Muscle layer of duodenum (tissue), 2 donors: Measurements from ENCODE around the gene RREB1.

Experiments used
- H3K27ac ChIP-seq: one replicate; pipeline ENCODE4 v1.7.0; 2013; ENCODE audit warnings: mild to moderate bottlenecking, low read length
- H3K27me3 ChIP-seq: one replicate; pipeline ENCODE4 v1.7.0; 2013; ENCODE audit warnings: low read depth, mild to moderate bottlenecking, control low read depth, low read length
- H3K36me3 ChIP-seq, 2 donors: one replicate each; pipeline ENCODE4 v1.7.0; 2013; ENCODE audit warnings: low read length in 2 of 2, control low read depth in 1 of 2, mild to moderate bottlenecking in 1 of 2; ENCODE audit not compliant: insufficient read depth in 2 of 2, control insufficient read depth in 1 of 2
- H3K4me1 ChIP-seq, 2 donors: one replicate each; pipeline ENCODE4 v1.7.0; 2013; ENCODE audit warnings: low read length in 2 of 2, mild to moderate bottlenecking in 2 of 2, control low read depth in 1 of 2, moderate library complexity in 1 of 2; ENCODE audit not compliant: insufficient read depth in 2 of 2, control insufficient read depth in 1 of 2
- H3K4me3 ChIP-seq, 2 donors: one replicate each; pipeline ENCODE4 v1.7.0; 2013; ENCODE audit warnings: low read length in 2 of 2, low read depth in 1 of 2, mild to moderate bottlenecking in 1 of 2
- H3K9me3 ChIP-seq, 2 donors: one replicate each; pipeline ENCODE4 v1.7.0; 2013; ENCODE audit warnings: low read length in 2 of 2, control low read depth in 1 of 2, mild to moderate bottlenecking in 1 of 2; ENCODE audit not compliant: control insufficient read depth in 1 of 2
- donor health status: healthy.

The RREB1 gene

GRCh38 chr6:7201444-7201731 lies 93.6 kb downstream of the RREB1 start:
- H3K27ac ChIP-seq, result no peak overlapping the region
- peaks cover 27 to 30% of the 10 kb centered on the region in 2 donors for H3K36me3 ChIP-seq
- no peak overlapping the region for H3K4me3 ChIP-seq
- no peaks in the 10 kb centered on the region for H3K27me3 ChIP-seq
- H3K4me1 ChIP-seq, result peaks cover 0 to 3% of the 10 kb centered on the region in 2 donors
- no peaks in the 10 kb centered on the region for H3K9me3 ChIP-seq

- no peaks in the 10 kb centered on the region for H3K9me3 ChIP-seq
- no peak overlapping the region for H3K27ac ChIP-seq
- H3K4me1 ChIP-seq, result peaks cover 0 to 3% of the 10 kb centered on the region in 2 donors
- no peak overlapping the region for H3K4me3 ChIP-seq
- H3K36me3 ChIP-seq, result peaks cover 27 to 30% of the 10 kb centered on the region in 2 donors
- H3K27me3 ChIP-seq, result no peaks in the 10 kb centered on the region
Observed at GRCh38 chr6:7201732-7202541, 94.2 kb downstream of the RREB1 start.

DNA sequence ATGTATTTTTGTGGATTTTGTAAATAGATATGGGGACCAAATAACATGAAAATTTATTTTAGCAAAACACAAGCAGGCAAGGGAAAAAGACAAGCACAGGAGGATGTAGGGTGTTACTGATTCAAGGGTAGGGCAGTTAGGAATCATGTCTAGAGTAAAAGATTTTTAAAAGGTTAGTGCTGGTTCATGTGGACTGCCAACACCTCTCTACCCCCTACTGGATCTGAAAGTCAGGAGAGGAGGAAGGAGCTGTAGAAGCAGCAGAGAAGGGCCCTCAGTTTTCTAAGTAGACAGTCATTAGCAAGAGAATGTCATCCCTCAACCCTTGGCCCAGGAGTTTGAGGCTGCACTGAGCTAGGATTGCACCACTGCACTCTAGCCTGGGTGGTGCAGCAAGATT lies 95.2 kb downstream of the RREB1 start:
- Histone ChIP-seq H3K27ac (peak overlapping the region; percentile 10), H3K4me3 (no peak overlapping the region), H3K36me3 (peaks cover 26 to 30% of the 10 kb centered on the region in 2 donors), H3K9me3 (no peaks in the 10 kb centered on the region), H3K27me3 (no peaks in the 10 kb centered on the region), H3K4me1 (peaks cover 0 to 3% of the 10 kb centered on the region in 2 donors)

GRCh38 chr6:7203939-7204338 lies 96.2 kb downstream of the RREB1 start:
- Histone ChIP-seq H3K27ac (no peak overlapping the region), H3K27me3 (no peaks in the 10 kb centered on the region), H3K4me3 (no peak overlapping the region), H3K4me1 (peaks cover 0 to 3% of the 10 kb centered on the region in 2 donors), H3K36me3 (peaks cover 21 to 30% of the 10 kb centered on the region in 2 donors), H3K9me3 (no peaks in the 10 kb centered on the region)

- H3K9me3 ChIP-seq, result no peaks in the 10 kb centered on the region
- H3K27ac ChIP-seq, result no peak overlapping the region
- no peaks in the 10 kb centered on the region for H3K27me3 ChIP-seq
- peaks cover 0 to 3% of the 10 kb centered on the region in 2 donors for H3K4me1 ChIP-seq
- no peak overlapping the region for H3K4me3 ChIP-seq
- H3K36me3 ChIP-seq, result peaks cover 25 to 31% of the 10 kb centered on the region in 2 donors
Observed at GRCh38 chr6:7204726-7205125, 97.0 kb downstream of the RREB1 start.

DNA sequence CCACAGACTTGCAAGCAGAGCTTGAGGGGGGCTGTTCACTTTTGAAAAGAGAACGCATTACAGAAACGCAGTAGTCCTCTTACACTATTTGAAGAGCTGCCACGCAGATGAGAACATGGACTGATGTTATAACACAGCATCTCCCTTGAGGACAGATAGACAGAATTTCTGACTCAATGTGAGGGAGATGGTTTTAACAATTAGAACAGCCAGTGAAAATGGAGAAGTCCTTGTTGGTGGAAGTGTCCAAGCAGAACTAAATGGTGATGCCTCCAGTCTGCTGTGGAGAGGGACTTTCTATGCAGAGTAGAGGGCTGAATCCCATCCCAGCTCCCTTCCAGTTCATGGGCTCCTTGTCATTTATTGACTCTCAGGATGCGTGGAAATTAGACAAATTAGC lies 100.0 kb downstream of the RREB1 start:
- Histone ChIP-seq H3K4me3 (no peak overlapping the region), H3K9me3 (no peaks in the 10 kb centered on the region), H3K4me1 (no peaks in the 10 kb centered on the region), H3K36me3 (peaks cover 37 to 47% of the 10 kb centered on the region in 2 donors), H3K27ac (no peak overlapping the region), H3K27me3 (no peaks in the 10 kb centered on the region)

- Histone ChIP-seq H3K4me3 (no peak overlapping the region), H3K27me3 (no peaks in the 10 kb centered on the region), H3K9me3 (no peaks in the 10 kb centered on the region), H3K4me1 (no peaks in the 10 kb centered on the region), H3K36me3 (peaks cover 55 to 62% of the 10 kb centered on the region in 2 donors), H3K27ac (no peak overlapping the region)
Observed at GRCh38 chr6:7213416-7213815, 105.7 kb downstream of the RREB1 start.

DNA sequence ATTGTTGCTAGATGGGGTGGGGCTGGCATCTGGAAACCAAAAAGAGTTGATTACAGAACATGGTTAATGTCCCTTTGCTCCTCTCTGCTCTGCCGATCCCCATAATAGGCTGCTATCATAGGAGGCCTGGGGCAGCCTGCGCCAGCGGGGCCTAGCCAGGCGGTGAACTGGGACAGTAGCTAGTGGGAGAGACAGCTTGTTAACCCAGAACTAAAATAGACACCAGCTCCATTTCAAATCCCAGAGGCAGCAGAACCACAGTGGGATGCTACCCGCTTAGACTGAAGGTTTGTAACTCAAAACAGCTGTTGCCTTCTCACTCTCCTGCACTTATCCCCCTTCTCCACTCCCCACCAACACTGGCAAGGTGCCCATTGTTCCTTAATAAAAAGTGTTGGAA lies 106.7 kb downstream of the RREB1 start:
- peaks cover 55 to 61% of the 10 kb centered on the region in 2 donors for H3K36me3 ChIP-seq

GRCh38 chr6:7215131-7215530 lies 107.4 kb downstream of the RREB1 start:
- Histone ChIP-seq H3K27me3 (no peaks in the 10 kb centered on the region), H3K36me3 (peaks cover 50 to 58% of the 10 kb centered on the region in 2 donors), H3K4me3 (no peak overlapping the region), H3K27ac (no peak overlapping the region), H3K9me3 (no peaks in the 10 kb centered on the region), H3K4me1 (peaks cover 4 to 9% of the 10 kb centered on the region in 2 donors)

More for the DNA sequence above, 106.7 kb downstream of the RREB1 start:
- Histone ChIP-seq H3K4me3 (no peak overlapping the region), H3K27ac (no peak overlapping the region), H3K27me3 (no peaks in the 10 kb centered on the region), H3K9me3 (no peaks in the 10 kb centered on the region), H3K4me1 (peaks cover 1 to 3% of the 10 kb centered on the region in 2 donors)

DNA sequence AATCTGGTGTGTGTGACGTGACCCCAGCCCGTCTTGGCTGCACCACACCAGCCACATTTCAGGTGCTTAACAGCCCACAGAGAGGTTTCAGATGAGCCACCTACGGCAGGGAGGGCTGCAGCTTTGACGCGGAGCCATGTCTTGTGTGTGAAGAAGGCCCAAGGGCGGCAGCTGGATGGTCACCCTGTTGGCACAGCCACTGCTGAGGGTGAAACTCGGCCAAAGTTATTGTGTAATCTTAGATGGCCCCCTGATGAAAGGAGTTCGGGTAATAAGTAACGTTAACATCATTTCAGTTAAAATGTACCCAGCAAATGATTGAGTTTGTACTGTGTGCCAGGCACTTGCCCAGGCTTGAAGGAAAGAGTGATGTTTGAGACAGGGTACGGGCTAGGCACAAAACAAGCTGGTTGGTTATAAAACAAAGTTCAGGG lies 108.1 kb downstream of the RREB1 start:
- Histone ChIP-seq H3K36me3 (peaks cover 47 to 56% of the 10 kb centered on the region in 2 donors), H3K9me3 (no peaks in the 10 kb centered on the region), H3K27me3 (no peaks in the 10 kb centered on the region), H3K4me1 (peaks cover 4 to 16% of the 10 kb centered on the region in 2 donors), H3K27ac (no peak overlapping the region), H3K4me3 (no peak overlapping the region)

DNA sequence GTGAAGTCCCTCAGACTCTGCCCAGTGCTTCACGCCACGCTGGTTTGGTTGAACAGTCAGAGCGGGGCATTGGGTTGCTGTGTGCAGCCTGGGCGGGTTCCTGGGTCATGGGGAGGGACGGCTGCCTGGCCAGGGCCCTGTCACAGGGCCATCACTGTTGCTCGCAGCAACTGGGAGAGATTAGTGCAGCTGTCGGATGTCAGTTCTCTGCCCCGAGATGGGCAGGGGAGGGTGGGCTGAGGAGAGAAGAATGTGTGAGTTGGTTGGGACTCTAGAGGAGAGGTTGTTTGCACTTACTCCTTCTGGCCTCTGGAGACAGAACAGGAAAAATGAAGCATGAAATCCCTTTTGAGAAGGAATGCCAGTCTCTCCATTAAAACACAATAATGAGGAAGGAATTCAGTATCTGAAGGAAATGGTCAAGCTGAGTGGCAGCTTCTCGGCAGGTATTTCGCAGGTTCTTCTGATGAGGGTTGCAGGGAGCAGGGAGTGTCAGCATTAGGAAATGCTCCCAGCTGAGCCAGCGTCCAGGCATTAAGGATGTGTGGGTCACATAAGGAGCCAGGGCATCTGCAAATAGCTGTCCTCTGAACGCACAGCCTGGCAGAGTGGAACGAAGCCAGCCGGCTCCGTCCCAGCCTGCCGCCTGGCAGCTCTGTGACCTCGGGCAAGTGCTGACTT lies 109.3 kb downstream of the RREB1 start:
- Histone ChIP-seq H3K27ac (no peak overlapping the region), H3K36me3 (peaks cover 37 to 45% of the 10 kb centered on the region in 2 donors), H3K4me1 (peaks cover 4 to 18% of the 10 kb centered on the region in 2 donors), H3K27me3 (no peaks in the 10 kb centered on the region), H3K9me3 (no peaks in the 10 kb centered on the region), H3K4me3 (no peak overlapping the region)
